ENCODE results near the gene UNKL.
"Not testable (repeated sequence)": the region's sequence is repeated elsewhere in the genome, so short reads cannot be mapped to it uniquely, and the experiment has no call there.

Gene UNKL

DNA sequence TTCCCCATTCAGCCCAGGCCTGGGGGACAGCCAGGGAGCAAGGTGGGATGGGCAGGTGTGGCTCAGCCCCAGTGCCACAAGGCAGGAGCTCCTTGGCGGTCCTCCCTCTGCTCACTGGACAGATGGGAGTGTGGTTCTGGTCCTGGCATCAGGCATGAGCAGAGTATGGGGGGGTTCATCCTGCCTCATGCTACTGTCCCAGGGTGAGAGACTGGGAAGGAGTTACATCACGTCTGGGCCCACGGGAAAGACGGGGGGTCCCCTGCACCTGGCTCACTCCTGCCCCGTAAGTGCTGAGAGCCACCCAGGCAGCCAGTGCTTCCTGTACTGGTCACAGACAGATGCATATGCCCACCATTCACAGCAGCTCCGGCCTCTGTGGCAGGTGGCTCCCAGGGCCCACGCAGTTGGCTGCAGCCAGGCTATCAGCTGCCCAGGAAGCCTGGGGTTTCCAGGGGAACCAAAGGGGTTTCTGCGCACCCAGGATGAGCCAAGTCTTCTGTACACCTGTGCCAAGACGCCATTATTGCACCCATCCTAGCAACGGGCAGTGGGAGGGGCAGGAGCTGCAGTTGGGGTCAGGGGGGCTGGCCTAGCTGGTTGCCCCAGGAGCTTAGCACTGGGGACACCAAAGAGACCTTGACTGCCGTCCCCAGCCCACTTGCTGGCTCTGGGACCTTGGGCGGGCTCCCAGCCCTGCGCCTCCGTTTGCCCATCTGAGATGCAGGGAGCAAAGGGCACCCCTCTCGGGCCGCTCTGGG, 79.1 kb downstream of the UNKL start:
- DNase-seq: no peak

GRCh38 chr16:1334739-1335138, 79.8 kb downstream of the UNKL start:
- DNase-seq: no peak

- no peak for DNase-seq
Observed at GRCh38 chr16:1333854-1334700, 80.4 kb downstream of the UNKL start.

DNA sequence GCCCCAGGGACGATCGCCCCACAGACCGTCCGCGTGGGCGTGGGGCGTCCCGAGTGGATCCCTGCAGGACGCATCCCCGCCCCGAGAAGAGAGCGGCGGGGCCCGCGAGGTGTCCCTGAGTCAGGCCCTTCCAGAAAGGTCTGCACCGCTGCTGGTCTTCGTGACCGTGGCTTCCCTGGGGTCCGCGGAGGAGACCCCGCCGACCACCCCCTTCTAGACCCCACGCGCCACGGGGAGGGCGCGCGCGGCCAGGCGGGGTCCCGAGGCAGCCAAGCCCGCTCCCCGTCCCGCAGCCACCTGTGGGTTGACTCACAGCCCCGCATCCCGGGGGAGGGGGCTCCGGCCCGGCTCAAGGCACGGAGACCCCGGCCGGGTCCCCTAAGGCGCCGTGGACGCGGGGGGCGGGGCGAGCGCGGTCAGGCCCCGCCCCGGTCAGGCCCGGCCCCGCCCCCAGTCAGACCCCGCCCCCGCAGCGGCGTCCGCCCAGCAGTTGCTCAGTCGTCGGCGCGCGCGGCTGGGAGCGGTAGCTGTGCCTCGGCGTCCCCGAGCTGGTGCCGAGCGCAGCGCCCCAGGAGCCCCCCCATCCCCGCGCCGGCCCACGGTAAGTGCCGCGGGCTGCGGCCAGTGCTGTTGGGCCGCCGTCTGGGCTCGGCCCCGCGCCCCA, 81.2 kb downstream of the UNKL start, which contains the start of gene BAIAP3:
Gene BAIAP3, plus strand, starts transcription at position 497 of the 664 bp plus-strand sequence. CDS start 4,905 bp downstream, outside the sequence.
- DNase-seq: peak; percentile 46

DNA sequence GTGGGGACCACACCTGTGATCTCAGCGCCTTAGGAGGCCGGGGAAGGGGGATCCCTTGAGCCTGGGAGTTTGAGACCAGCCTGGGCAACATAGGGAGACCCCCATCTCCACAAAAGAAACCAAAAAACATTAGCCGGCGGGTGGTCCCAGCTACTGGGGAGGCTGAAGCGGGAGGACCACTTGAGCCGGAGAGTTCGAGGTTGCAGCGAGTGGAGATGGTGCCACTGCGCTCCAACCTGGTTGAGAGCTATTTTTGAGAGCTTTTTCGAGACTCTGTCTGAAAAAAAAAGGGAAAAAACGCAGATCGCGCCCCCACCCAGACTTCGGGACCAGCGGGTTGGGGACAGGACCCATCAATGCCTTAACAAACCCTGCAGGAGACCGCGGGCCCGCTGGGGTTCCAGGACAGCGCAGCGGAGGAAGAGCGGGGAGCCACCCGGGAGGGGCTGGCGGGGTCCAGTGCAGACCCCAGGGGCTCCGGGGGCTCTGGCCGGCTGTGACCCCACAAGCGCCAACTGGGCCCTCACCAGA, 81.8 kb downstream of the UNKL start:
- DNase-seq: no peak

- peak; percentile 36 for DNase-seq
Observed at GRCh38 chr16:1331712-1332617, 82.5 kb downstream of the UNKL start.

- no peak for DNase-seq
Observed at GRCh38 chr16:1330931-1331711, 83.4 kb downstream of the UNKL start.

DNA sequence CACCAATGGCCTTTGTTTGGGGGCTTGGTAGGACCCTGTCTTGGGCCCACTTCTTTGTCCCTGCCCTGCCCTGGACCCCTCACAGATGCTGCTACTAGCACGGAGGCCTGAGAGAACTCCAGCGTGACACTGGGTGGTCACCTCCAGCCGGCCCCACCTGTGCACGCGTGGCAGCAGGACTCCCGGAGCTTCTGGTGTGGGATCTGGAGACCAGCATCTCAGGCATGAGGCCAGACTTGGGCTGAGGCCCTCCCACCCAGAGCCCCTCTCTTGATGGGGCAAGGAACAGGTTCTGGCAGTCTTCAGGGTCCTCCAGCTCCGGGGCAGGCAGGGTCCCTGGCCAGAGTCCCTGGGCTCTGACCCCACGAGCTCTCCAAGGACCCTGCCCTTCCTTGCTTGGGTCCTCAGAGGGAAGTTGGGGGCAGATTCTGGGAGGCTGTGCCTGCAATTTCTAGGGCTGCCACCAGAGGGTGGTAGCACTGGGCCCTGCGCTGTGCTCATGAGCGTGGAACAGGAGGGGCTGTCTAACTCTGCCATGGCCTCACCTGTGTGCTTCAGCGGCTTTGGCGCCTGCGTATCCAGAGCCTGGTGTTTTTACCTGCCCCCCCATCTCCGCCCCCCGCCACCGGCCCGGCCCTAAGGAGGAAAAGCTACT, 84.1 kb downstream of the UNKL start:
- no peak for DNase-seq

DNA sequence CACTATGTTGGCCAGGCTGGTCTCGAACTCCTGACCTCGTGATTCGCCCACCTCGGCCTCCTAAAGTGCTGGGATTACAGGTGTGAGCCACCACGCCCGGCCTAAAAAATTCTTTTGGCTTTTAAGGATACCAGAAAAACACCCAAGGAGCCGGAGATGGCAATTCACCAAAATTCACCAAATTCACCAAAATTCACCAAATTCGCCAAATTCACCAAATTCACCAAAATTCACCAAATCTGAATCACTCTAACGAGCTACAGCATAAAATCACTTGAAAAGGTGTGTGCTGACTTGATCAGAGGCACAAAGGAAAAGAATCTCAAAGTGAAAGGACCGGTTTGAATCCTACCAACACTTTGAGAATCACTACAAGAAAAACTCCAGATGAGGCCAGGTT, 85.5 kb downstream of the UNKL start:
- not testable (repeated sequence) for DNase-seq

GRCh38 chr16:1328136-1328535, 86.4 kb downstream of the UNKL start:
- DNase-seq: not testable (repeated sequence)

DNA sequence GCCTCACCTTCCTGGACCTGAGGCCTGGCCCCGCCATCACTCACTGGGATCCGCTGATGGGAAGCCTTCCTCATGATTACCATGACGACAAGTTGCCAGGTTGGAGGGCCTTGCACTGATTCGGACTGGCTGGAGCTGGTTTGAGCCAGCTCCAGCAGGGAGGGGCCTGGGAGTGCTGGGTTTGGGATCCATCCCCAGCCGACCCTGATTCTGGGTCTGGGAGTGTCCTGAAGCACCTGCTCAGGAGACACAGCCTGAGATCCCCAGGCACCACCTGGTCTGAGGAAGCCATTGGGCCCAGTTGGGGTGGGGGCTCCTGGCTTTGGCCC, 86.9 kb downstream of the UNKL start:
- no peak for DNase-seq

DNA sequence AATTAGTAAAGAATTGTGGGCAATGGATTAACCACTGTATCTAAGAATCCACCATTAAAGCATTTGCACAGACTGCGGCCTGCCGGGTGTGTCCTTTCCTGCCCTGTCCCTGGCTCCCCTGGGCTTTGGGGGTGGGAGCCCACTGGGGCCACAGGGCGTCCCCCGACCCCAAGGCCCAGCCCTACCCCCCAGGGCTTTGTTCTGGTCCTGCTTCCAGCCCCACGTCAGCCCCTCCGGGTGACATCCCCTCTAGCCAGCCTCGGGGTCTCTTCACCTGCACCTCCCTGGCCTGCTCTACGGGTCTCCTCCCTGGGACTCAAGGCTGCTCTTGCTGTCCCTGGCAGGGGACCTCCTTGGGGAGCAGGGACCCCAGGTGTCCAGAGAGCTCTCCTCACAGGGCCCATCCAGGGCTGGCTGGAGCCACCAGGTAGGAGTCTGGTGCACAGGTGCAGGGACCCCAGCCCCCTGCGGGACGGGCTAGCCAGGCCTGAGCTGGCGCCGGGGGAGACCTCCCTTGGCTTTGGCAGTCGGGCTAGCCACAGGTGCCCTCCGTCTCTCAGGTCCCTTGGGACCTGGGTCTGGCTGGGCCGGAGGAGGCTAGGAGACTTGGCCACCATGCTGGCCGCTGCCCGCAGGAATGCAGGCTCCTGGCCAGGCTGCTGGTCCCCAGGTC, 87.4 kb downstream of the UNKL start:
- DNase-seq: no peak

DNA sequence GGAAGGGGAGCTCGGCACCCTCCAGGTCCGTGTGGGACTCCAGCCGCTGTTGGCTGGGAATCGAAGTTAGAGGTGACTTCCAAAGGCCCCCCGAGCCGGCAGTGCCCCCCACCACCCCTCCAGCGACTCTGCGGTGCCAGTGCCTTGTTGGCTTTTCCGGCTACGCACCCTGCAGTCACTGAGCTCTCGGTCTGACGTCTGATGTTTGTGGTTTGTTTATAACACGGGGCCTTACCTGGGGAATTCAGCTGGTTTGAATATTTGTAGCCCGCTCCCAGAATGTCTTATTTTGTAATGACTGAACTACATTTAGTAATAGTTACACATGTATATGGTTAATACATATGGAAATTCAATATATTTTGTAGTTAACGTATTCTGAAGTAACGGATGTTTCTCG, 88.1 kb downstream of the UNKL start:
- DNase-seq: no peak

- DNase-seq: no peak
Observed at GRCh38 chr16:1325673-1326371, 88.7 kb downstream of the UNKL start.

DNA sequence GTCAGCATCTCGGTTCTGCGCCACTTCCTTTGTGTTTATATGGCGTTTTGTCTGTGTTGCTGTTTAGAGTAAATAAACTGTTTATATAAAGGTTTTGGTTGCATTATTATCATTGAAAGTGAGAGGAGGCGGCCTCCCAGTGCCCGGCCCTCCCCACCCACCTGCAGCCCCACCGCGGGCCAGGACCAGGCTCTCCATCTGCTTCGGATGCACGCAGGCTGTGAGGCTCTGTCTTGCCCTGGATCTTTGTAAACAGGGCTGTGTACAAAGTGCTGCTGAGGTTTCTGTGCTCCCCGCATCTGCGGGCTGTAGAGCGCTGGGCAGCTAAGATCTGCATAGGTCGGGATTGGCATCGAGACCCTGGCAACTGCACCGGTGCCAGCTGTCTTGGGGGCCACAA, 89.2 kb downstream of the UNKL start:
- DNase-seq: no peak

DNA sequence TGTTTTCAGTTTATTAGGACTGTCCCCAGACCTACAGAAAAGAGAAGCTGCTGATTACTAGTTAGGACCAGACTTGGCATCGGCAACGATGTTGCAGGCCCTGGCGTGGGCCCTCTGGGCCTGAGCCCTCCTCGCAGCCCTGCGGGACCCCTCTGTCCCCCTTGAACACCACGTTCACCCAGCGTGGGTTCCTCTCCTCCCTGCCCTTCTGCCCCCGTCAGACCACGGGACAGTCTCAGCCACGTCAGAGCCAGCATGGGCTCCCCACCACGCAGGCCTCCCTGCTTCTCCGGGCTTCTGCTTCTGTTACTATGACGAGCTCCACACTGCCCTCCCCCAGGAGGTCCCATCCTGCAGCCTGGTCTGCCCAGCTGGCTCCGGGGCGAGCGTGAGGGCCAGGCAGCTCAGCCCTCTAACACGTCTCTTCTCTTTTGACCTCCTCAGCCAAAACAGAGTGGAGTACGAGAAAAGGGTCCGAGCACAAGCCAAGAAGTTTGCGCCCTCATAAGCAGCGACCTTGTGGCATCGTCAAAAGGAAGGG, 90.1 kb downstream of the UNKL start:
- DNase-seq: no peak

DNA sequence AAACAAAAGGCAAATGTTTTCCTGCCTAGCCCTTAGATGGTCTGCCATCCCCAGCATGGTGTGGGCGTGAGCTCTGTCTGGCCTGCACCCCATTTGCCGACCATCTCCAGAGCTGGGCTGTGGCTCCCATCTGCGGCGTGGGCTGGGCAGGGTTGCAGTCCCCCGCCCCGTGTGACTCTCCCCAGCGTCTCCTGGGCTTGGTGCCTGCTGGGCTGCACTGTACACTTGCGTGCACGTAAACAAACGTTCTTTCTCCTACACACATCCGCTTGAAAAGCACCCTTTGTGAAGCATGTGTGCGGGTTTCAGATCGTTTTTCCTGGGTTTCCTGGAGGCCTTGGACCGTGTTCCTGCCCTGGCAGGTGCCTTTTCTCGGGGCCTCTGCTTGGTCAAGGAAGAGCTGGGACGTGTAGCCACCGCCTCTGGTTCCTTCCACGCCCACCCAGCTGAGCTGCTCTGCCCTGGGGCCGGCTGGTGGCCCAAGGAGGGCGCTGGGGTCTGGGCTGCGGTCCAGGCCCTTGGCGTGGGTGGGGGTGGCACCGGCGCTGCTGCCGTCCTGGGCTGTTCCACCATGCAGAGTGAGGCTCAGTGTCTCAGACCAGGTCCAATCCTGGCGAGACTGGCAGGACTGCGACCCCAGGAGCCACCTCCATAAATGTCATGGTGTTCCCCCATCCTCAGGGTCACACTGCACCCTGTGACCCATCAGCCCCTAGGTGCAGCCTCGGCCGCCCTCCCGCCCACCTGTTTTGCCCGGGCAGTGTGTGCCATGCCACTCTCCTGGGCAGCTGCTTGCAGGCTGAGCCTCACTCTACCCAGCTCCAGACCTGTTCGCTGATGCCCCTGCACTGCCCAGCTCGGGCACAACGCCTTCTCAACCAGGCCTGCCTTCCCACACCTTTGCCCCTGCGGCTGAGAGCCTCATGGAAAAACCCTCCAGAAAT, 90.9 kb downstream of the UNKL start:
- no peak for DNase-seq

GRCh38 chr16:1322407-1322806, 92.1 kb downstream of the UNKL start:
- no peak for DNase-seq

Measured in activated naive CD4-positive, alpha-beta T cell treated with Interleukin-2 at 50 U/mL for 16 hours (primary cell).